Lower leg skin (tissue), 3 donors: ENCODE data around the gene KRI1.

Experiments
- CTCF ChIP-seq, 3 donors: fragments of 450-650 bp; IDR thresholded peaks; one replicate each; pipeline ENCODE4 v1.5.1; 2016; ENCODE audit warnings: antibody characterized with exemption in 3 of 3, mild to moderate bottlenecking in 3 of 3, moderate library complexity in 2 of 3
- POLR2A ChIP-seq, 2 donors: fragments of 450-650 bp; IDR thresholded peaks; one replicate each; pipeline ENCODE4 v1.6.1; 2016 to 2017; ENCODE audit warnings: antibody characterized with exemption in 2 of 2, mild to moderate bottlenecking in 1 of 2, moderate library complexity in 1 of 2

DNA sequence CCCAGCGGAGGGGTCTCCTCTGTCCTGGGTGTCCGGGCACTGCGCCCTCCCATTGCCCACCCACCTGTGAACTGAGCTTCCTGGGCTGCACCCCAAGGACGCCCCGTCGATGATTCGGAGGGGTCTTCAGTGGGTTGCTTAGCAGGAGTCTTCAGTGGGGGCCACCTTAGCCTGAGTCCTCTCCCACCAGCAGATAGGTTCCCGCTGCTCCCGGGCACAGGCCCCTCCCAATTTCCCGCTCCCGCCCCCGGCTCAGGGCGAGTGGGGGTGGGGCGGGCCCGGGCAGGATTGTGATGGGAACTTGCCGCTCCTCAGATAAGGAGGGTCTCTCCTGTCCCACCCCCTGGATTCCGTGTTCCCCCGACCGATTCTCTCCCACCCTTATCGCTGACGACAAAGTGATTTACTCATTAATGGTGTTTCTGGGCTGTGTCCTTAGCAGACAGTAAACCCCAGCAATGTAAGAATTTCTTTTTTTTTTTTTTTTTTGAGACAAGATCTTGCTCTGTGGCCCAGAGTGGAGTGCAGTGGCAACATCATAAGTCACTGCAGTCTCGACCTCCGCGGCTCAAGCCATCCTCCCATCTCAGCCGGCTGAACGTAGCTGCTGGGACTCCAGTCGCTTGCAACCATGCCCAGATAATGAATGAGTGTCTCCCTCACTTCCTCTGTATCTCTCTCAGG, 47.9 kb downstream of the KRI1 start:
- TF ChIP-seq CTCF (IDR thresholded peaks at IDR 0.05): no peak
- no peak for TF ChIP-seq POLR2A (IDR thresholded peaks at IDR 0.05)
